Measurements from ENCODE around the gene MTERF4. TPM values are rescaled to one million over a fixed set of nuclear protein-coding genes. Genes with fewer than 3 reads are reported as not detected.

The MTERF4 gene
- total RNA-seq, 1 donor from 2014 or later: 63.5 TPM

DNA sequence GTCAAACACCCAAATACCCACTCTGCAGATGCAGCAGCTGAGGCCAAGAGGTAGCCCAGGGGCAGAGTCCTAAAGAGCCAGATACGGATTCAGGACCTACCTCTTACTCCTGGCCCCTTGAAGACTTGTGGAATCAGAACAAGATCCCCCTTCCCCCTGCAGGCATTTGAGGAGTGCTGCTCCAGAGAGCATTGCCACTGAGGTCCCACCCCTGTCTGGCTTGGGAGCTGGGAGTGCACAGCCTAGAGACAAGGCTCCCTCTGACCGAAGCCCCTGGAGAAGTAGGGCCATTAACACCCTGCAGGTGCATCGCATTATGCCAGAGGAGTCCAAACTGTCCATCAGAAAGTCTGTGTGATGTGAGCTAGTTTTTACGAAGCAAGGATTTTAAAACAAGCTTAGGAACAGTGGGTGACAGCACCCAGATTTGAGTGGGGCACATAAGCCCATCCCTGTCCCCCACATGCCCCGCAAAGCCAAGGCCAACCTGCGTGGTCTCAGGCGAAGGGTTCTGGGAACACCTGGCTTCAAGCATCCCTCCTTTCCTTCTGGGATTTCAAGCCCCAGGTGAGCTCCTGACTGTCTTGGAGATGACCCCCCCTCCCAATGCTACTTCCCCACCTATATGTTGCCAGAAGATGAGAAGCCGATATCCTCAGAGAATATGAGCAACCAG, 48.4 kb downstream of the MTERF4 start:
- Mint-ChIP-seq H3K36me3 (ENCODE audit: unreplicated experiment) (peaks cover 4% of the 10 kb centered on the region), H3K9me3 (ENCODE audit: unreplicated experiment) (no peaks in the 10 kb centered on the region), H3K4me1 (ENCODE audit: low read depth, unreplicated experiment) (no peaks in the 10 kb centered on the region), H3K4me3 (ENCODE audit: unreplicated experiment) (no peak overlapping the region), H3K27me3 (ENCODE audit: unreplicated experiment) (peaks cover 2% of the 10 kb centered on the region), H3K27ac (ENCODE audit: unreplicated experiment) (no peak overlapping the region)
- DNase-seq: no peak
- TF ChIP-seq, protein P1, sequence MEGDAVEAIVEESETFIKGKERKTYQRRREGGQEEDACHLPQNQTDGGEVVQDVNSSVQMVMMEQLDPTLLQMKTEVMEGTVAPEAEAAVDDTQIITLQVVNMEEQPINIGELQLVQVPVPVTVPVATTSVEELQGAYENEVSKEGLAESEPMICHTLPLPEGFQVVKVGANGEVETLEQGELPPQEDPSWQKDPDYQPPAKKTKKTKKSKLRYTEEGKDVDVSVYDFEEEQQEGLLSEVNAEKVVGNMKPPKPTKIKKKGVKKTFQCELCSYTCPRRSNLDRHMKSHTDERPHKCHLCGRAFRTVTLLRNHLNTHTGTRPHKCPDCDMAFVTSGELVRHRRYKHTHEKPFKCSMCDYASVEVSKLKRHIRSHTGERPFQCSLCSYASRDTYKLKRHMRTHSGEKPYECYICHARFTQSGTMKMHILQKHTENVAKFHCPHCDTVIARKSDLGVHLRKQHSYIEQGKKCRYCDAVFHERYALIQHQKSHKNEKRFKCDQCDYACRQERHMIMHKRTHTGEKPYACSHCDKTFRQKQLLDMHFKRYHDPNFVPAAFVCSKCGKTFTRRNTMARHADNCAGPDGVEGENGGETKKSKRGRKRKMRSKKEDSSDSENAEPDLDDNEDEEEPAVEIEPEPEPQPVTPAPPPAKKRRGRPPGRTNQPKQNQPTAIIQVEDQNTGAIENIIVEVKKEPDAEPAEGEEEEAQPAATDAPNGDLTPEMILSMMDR (IDR thresholded peaks at IDR 0.05; ENCODE audit: partially characterized antibody, unreplicated experiment): no peak

DNA sequence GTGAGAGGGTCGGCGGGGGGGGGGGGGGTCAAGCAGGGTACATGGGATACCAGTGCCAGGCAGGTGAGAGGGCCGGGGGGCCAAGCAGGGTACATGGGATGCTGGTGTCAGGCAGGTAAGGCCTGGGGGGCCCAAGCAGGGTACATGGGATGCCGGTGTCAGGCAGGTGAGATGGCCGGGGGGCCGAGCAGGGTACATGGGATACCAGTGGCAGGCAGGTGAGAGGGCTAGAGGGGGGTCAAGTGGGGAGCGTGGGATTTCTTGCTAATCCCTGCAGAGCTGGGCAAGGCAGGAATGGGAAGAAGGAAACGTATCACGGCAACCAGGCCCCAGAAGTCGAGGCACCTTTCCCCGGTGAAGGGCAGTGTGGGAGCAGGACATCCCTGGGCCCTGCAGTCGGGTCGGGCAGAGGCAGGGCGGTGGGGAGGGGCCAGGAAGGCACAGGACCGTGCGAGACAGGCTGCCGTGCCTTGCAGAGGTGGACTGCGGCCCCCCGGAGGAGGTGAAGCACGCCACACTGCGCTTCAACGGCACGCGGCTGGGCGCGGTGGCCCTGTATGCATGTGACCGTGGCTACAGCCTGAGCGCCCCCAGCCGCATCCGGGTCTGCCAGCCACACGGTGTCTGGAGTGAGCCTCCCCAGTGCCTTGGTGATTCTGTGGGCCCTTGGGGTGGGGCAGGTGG, 49.3 kb downstream of the MTERF4 start:
- Mint-ChIP-seq H3K4me3 (ENCODE audit: unreplicated experiment) (no peak overlapping the region), H3K9me3 (ENCODE audit: unreplicated experiment) (no peaks in the 10 kb centered on the region), H3K36me3 (ENCODE audit: unreplicated experiment) (peaks cover 4% of the 10 kb centered on the region), H3K4me1 (ENCODE audit: low read depth, unreplicated experiment) (no peaks in the 10 kb centered on the region), H3K27me3 (ENCODE audit: unreplicated experiment) (peaks cover 2% of the 10 kb centered on the region), H3K27ac (ENCODE audit: unreplicated experiment) (no peak overlapping the region)
- no peak for DNase-seq
- TF ChIP-seq, protein P1 (IDR thresholded peaks at IDR 0.05; ENCODE audit: partially characterized antibody, unreplicated experiment): no peak

DNA sequence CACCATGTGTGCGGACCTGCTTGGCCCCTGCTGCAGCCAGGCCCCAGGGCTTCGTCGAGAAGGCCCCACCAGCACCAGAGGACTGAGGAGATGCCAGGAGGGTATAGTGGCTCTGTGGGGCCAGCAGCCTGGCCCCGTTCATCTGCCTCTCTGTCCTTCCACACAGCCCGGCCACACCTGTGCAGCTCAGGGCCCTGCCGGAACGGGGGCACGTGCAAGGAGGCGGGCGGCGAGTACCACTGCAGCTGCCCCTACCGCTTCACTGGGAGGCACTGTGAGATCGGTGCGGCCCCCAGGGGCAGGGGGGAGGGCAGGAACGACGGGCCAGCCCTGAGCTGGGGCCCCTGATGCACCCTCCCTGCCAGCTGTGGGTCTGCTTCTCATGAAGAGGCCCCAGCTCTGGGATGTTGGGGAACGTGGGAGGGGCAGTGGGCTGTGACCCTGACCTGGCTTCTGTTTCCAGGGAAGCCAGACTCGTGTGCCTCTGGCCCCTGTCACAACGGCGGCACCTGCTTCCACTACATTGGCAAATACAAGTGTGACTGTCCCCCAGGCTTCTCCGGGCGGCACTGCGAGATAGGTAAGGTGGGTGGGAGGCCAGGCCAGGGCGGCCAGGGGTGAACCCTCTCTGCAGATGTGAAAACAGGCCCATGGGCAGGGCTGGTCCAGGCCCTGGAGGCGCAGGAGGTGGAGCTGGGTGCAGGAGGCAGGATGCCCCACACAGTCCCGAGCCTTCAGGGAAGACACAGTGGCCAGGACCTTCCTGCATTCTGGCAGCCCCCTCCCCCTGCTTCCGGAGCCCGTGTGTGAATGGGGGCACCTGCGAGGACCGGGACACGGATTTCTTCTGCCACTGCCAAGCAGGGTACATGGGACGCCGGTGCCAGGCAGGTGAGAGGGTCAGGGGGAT, 50.3 kb downstream of the MTERF4 start:
- Mint-ChIP-seq H3K4me1 (ENCODE audit: low read depth, unreplicated experiment) (no peaks in the 10 kb centered on the region), H3K27ac (ENCODE audit: unreplicated experiment) (no peak overlapping the region), H3K9me3 (ENCODE audit: unreplicated experiment) (no peaks in the 10 kb centered on the region), H3K4me3 (ENCODE audit: unreplicated experiment) (no peak overlapping the region), H3K27me3 (ENCODE audit: unreplicated experiment) (peaks cover 2% of the 10 kb centered on the region), H3K36me3 (ENCODE audit: unreplicated experiment) (peaks cover 4% of the 10 kb centered on the region)
- TF ChIP-seq, protein P1 (IDR thresholded peaks at IDR 0.05; ENCODE audit: partially characterized antibody, unreplicated experiment): no peak
- no peak for DNase-seq

DNA sequence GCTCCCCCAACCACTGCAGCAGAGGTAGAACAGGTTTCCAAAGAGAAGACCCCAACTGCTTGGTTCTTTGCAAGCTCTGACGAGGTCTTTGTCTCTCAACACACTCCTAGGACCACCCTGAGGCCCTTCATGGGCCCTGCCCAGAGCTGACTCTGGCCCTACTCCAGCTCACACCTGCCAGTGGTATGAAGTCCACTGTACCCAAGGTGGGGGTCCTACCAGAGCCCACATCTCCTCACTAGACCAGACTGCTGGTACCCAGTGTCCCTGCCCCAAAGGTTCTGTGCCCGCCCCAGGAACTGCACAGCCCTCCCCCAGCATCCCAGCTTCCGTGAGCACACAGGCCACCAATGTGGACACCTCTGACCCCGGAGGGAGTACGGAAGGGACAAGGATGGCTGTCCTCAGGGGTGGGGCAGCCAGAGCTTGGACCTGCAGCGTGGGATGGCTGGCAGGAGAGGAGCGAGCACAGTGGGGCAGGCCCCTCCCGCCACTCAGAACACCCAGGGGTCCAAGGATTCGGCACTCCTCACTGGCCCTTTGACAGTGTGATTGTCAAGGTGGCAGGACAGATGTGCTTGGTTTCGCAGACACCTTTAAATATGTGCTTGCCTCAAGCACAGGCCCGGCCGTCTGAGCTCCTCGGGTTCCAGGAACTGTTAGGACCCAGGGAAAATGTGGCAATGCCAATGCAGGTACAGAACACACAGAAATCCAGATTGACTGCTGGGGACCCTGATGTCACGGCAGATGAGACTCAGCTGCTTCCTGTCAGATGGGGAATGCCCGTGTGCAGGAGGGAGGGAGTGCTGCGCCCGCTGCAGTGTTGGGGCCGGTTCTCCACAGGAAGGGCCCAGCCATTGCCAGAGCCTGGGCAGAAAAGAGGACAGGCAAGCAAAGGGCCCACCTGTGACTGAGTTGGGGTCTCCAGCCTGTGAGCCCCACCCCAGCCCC, 51.2 kb downstream of the MTERF4 start:
- peak; percentile 19 for DNase-seq
- Mint-ChIP-seq H3K9me3 (ENCODE audit: unreplicated experiment) (peaks cover 2% of the 10 kb centered on the region), H3K36me3 (ENCODE audit: unreplicated experiment) (peaks cover 4% of the 10 kb centered on the region), H3K4me3 (ENCODE audit: unreplicated experiment) (no peak overlapping the region), H3K27ac (ENCODE audit: unreplicated experiment) (no peak overlapping the region), H3K27me3 (ENCODE audit: unreplicated experiment) (peaks cover 2% of the 10 kb centered on the region), H3K4me1 (ENCODE audit: low read depth, unreplicated experiment) (no peaks in the 10 kb centered on the region)
- TF ChIP-seq, protein P1 (IDR thresholded peaks at IDR 0.05; ENCODE audit: partially characterized antibody, unreplicated experiment): no peak
